ENCODE results near the gene IL1RAP. TPM values are rescaled to one million over a fixed set of nuclear protein-coding genes. Genes with fewer than 3 reads are reported as not detected.

Gene IL1RAP
- polyA plus RNA-seq, 1 donor, result 9.7 TPM

DNA sequence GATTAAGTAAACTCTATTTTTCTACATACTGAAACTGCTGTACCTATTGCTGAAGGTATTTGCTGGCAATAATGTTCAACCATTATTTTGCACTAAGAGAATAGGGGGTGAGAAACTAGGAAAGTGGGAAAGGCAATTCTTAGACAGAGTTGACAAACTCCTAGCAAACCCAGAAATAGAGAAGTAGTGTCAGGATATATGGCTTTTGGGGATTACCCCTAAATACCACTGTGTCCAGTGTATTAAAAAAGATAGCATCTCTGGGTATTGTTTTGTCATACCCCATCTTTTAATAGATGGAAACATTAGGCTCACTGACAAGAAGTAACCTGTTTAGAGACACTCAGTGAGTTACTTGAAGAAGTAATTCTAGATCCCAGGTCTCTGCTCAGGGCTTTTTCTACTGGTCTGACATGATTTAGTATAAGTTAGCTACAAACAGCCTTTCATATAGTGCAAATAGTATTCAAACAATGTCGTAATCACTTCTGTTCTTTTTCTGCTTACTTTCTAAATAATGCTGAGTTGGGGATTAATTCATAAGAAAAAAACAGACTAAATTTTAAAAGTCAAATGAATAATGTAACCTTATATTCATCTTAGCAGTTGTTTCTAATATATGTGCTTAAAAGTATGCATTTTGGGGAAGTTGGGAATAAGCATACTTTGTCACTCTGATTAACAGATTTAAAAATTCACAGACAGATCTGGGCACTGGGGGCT lies 107.2 kb downstream of the IL1RAP start:
- DNase-seq, result no peak
- Histone ChIP-seq H3K36me3 (ENCODE audit: control insufficient read depth, insufficient read depth, low read length) (peaks cover 2% of the 10 kb centered on the region), H3K27ac (ENCODE audit: low read length) (no peak overlapping the region), H3K9me3 (ENCODE audit: control insufficient read depth, low read depth, low read length) (no peaks in the 10 kb centered on the region), H3K4me3 (ENCODE audit: low read length) (no peak overlapping the region), H3K27me3 (ENCODE audit: control insufficient read depth, insufficient read depth, low read length) (no peaks in the 10 kb centered on the region), H3K4me1 (ENCODE audit: control insufficient read depth, insufficient read depth, low read length) (no peaks in the 10 kb centered on the region)
- 100% methylated on average over 1 of the region's 1 CpG for whole genome bisulfite sequencing (ENCODE audit: insufficient coverage, low lambda C conversion rate)

DNA sequence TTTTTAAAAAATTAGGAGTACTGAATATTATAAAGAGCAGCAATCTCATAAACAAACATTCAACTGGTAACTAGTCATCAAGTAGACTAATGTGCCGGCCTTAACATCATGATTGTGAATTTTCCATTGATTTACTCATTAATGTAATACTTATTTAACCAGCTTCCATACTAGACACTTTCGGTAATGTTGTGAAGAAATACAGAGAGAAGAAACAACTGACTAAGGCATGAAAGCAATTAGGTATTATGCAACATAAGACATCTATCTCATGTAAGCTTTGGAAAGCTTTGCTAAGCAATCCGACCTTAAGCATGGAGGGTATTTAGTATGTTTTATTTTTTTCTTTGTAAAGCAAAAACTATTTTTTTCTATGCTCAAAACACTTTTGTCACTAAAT lies 108.0 kb downstream of the IL1RAP start:
- no peak for DNase-seq
- Histone ChIP-seq H3K9me3 (ENCODE audit: control insufficient read depth, low read depth, low read length) (no peaks in the 10 kb centered on the region), H3K4me3 (ENCODE audit: low read length) (no peak overlapping the region), H3K4me1 (ENCODE audit: control insufficient read depth, insufficient read depth, low read length) (no peaks in the 10 kb centered on the region), H3K27me3 (ENCODE audit: control insufficient read depth, insufficient read depth, low read length) (no peaks in the 10 kb centered on the region), H3K27ac (ENCODE audit: low read length) (no peak overlapping the region), H3K36me3 (ENCODE audit: control insufficient read depth, insufficient read depth, low read length) (peaks cover 2% of the 10 kb centered on the region)
- WGBS (ENCODE audit: insufficient coverage, low lambda C conversion rate), result 70% methylated on average over 2 of the region's 3 CpGs

GRCh38 chr3:190624282-190624681 lies 110.4 kb downstream of the IL1RAP start:
- H3K27ac ChIP-seq (ENCODE audit: low read length), result no peak overlapping the region
- 93% methylated on average over 2 of the region's 5 CpGs for WGBS (ENCODE audit: insufficient coverage, low lambda C conversion rate)
- DNase-seq, result no peak
- no peak overlapping the region for H3K4me3 ChIP-seq (ENCODE audit: low read length)
- H3K9me3 ChIP-seq (ENCODE audit: control insufficient read depth, low read depth, low read length), result no peaks in the 10 kb centered on the region
- no peaks in the 10 kb centered on the region for H3K4me1 ChIP-seq (ENCODE audit: control insufficient read depth, insufficient read depth, low read length)
- peaks cover 2% of the 10 kb centered on the region for H3K36me3 ChIP-seq (ENCODE audit: control insufficient read depth, insufficient read depth, low read length)
- no peaks in the 10 kb centered on the region for H3K27me3 ChIP-seq (ENCODE audit: control insufficient read depth, insufficient read depth, low read length)

DNA sequence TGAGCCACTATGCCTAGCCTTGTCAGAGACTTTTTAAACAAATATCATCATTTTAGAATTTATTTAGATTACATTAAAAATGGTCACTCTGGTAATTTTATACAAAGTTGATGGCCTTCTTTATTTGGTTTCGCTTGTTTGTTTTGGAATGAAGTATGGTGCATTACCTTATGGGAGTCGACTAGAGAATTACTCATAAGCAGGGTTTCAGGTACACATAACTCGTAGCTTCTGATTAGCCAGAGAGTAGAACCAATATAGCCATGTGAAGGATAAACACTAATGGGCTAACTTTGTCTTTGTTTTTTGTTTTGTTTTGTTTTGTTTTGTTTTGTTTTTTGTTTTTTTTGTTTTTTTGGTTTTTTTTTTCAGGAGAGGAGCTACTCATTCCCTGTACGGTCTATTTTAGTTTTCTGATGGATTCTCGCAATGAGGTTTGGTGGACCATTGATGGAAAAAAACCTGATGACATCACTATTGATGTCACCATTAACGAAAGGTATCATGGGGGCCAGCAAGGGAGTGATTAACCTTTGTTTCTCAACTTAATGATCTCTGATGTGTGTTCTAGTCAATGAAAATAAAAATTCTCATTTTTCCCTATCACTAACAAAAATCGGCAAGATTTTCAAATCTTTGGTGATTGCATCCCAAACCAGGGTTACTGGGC lies 113.2 kb downstream of the IL1RAP start:
- Histone ChIP-seq H3K9me3 (ENCODE audit: control insufficient read depth, low read depth, low read length) (no peaks in the 10 kb centered on the region), H3K27me3 (ENCODE audit: control insufficient read depth, insufficient read depth, low read length) (no peaks in the 10 kb centered on the region), H3K27ac (ENCODE audit: low read length) (no peak overlapping the region), H3K4me1 (ENCODE audit: control insufficient read depth, insufficient read depth, low read length) (no peaks in the 10 kb centered on the region), H3K36me3 (ENCODE audit: control insufficient read depth, insufficient read depth, low read length) (peaks cover 2% of the 10 kb centered on the region), H3K4me3 (ENCODE audit: low read length) (no peak overlapping the region)
- DNase-seq, result no peak
- WGBS (ENCODE audit: insufficient coverage, low lambda C conversion rate), result 95% methylated on average over 4 of the region's 7 CpGs

DNA sequence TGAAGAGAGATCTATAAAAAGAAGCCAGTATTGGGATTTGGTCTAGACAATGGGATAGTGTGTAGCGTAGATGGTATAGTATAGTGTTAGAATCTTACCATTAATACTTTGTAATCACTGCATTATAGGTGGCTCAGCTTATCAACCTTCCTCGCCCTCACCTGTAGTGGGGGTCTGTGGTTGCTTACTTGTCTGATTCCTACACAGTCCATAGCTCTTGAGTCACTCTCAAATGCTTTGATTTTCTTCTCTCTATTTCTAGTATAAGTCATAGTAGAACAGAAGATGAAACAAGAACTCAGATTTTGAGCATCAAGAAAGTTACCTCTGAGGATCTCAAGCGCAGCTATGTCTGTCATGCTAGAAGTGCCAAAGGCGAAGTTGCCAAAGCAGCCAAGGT lies 115.2 kb downstream of the IL1RAP start:
- no peaks in the 10 kb centered on the region for H3K36me3 ChIP-seq (ENCODE audit: control insufficient read depth, insufficient read depth, low read length)
- H3K4me1 ChIP-seq (ENCODE audit: control insufficient read depth, insufficient read depth, low read length), result no peaks in the 10 kb centered on the region
- DNase-seq, result no peak
- no peak overlapping the region for H3K27ac ChIP-seq (ENCODE audit: low read length)
- H3K4me3 ChIP-seq (ENCODE audit: low read length), result no peak overlapping the region
- H3K9me3 ChIP-seq (ENCODE audit: control insufficient read depth, low read depth, low read length), result no peaks in the 10 kb centered on the region
- H3K27me3 ChIP-seq (ENCODE audit: control insufficient read depth, insufficient read depth, low read length), result no peaks in the 10 kb centered on the region
- 92% methylated on average over 2 of the region's 4 CpGs for WGBS (ENCODE audit: insufficient coverage, low lambda C conversion rate)

DNA sequence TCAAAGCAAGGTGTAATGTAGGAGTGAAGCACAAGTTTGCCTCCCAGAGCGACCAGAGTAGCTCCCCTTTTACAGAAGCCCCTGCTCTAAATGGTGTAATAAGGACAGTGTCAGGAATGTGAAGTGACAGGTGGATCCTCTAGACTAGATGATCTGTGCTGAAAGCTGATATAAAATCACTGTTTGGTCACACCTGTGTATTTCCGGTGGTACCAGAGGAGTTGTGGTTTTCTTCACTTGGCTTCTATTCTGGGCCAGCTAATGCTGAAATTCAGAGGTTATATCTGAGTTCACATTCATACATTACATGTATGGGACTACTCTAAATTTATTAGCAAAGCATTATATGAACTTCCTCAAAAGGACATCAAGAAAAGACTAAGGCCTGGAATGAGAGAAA lies 117.4 kb downstream of the IL1RAP start:
- no peaks in the 10 kb centered on the region for H3K9me3 ChIP-seq (ENCODE audit: control insufficient read depth, low read depth, low read length)
- DNase-seq, result no peak
- no peaks in the 10 kb centered on the region for H3K4me1 ChIP-seq (ENCODE audit: control insufficient read depth, insufficient read depth, low read length)
- no peaks in the 10 kb centered on the region for H3K36me3 ChIP-seq (ENCODE audit: control insufficient read depth, insufficient read depth, low read length)
- no peak overlapping the region for H3K27ac ChIP-seq (ENCODE audit: low read length)
- H3K4me3 ChIP-seq (ENCODE audit: low read length), result no peak overlapping the region
- no CpG with 5 or more reads among the region's 2 CpGs for WGBS (ENCODE audit: insufficient coverage, low lambda C conversion rate)
- no peaks in the 10 kb centered on the region for H3K27me3 ChIP-seq (ENCODE audit: control insufficient read depth, insufficient read depth, low read length)

DNA sequence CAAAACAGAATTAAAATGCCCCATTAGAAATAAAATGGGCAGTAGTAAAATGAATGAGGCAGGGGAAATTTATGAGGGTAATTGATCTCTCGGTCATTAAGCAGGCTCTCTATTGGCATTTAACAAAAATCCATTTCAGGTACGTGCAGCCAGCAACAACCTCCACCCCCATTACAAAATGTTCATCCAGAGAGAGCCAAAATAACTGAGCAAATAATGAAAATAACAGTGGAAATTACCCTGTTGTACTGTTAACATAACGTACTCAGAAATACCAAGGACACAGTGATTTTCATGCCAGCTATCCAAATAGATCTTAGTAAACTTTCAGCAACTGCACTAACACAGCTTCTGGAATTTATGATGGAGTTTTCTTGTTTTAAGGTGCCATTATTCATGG lies 127.7 kb downstream of the IL1RAP start:
- no peak overlapping the region for H3K27ac ChIP-seq (ENCODE audit: low read length)
- no peaks in the 10 kb centered on the region for H3K27me3 ChIP-seq (ENCODE audit: control insufficient read depth, insufficient read depth, low read length)
- DNase-seq, result no peak
- no peak overlapping the region for H3K4me3 ChIP-seq (ENCODE audit: low read length)
- no peaks in the 10 kb centered on the region for H3K36me3 ChIP-seq (ENCODE audit: control insufficient read depth, insufficient read depth, low read length)
- no peaks in the 10 kb centered on the region for H3K9me3 ChIP-seq (ENCODE audit: control insufficient read depth, low read depth, low read length)
- no peaks in the 10 kb centered on the region for H3K4me1 ChIP-seq (ENCODE audit: control insufficient read depth, insufficient read depth, low read length)
- WGBS (ENCODE audit: insufficient coverage, low lambda C conversion rate), result no CpG with 5 or more reads among the region's 3 CpGs

DNA sequence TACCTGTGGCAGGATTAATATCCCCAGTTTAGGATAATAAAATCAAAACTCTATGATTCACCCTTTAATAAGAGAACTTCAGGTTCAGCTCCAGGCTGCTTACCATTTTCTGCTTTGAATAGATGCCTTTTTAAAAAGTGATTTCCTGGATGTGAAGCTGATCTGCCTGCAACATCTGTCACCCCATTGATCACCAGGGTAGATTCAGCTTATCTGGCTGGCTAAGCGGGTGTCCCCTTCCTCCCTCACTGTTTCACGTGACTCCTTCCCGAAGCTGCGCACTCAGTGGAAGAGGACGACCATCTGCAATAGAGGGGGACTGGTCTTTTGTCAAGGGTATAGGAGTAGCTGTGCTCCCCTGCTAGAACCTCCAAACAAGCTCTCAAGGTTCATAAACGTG lies 128.1 kb downstream of the IL1RAP start:
- no peaks in the 10 kb centered on the region for H3K4me1 ChIP-seq (ENCODE audit: control insufficient read depth, insufficient read depth, low read length)
- H3K27me3 ChIP-seq (ENCODE audit: control insufficient read depth, insufficient read depth, low read length), result no peaks in the 10 kb centered on the region
- no peak overlapping the region for H3K4me3 ChIP-seq (ENCODE audit: low read length)
- DNase-seq, result no peak
- H3K9me3 ChIP-seq (ENCODE audit: control insufficient read depth, low read depth, low read length), result no peaks in the 10 kb centered on the region
- no CpG with 5 or more reads among the region's 6 CpGs for WGBS (ENCODE audit: insufficient coverage, low lambda C conversion rate)
- no peaks in the 10 kb centered on the region for H3K36me3 ChIP-seq (ENCODE audit: control insufficient read depth, insufficient read depth, low read length)
- H3K27ac ChIP-seq (ENCODE audit: low read length), result no peak overlapping the region

DNA sequence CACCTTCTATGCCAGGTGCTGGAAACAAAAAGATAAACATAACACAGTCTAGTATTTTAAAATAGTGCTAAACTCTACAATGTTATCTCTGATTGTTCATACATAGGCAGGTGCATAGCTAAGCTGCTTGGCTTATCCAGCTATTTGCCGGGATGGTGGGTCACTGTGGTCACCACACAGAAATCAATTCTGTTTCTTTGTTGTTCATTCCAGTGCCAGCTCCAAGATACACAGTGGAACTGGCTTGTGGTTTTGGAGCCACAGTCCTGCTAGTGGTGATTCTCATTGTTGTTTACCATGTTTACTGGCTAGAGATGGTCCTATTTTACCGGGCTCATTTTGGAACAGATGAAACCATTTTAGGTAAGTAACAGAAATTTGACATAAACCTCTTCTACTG lies 130.2 kb downstream of the IL1RAP start:
- no peak for DNase-seq
- no peak overlapping the region for H3K27ac ChIP-seq (ENCODE audit: low read length)
- H3K27me3 ChIP-seq (ENCODE audit: control insufficient read depth, insufficient read depth, low read length), result no peaks in the 10 kb centered on the region
- no peaks in the 10 kb centered on the region for H3K9me3 ChIP-seq (ENCODE audit: control insufficient read depth, low read depth, low read length)
- no peaks in the 10 kb centered on the region for H3K4me1 ChIP-seq (ENCODE audit: control insufficient read depth, insufficient read depth, low read length)
- whole genome bisulfite sequencing (ENCODE audit: insufficient coverage, low lambda C conversion rate), result 80% methylated on average over 1 of the region's 2 CpGs
- no peak overlapping the region for H3K4me3 ChIP-seq (ENCODE audit: low read length)
- H3K36me3 ChIP-seq (ENCODE audit: control insufficient read depth, insufficient read depth, low read length), result peaks cover 4% of the 10 kb centered on the region

GRCh38 chr3:190644766-190645165 lies 130.9 kb downstream of the IL1RAP start:
- WGBS (ENCODE audit: insufficient coverage, low lambda C conversion rate), result 100% methylated on average over 1 of the region's 5 CpGs
- peaks cover 4% of the 10 kb centered on the region for H3K36me3 ChIP-seq (ENCODE audit: control insufficient read depth, insufficient read depth, low read length)
- no peak for DNase-seq

More at GRCh38 chr3:190644766-190645165, 130.9 kb downstream of the IL1RAP start:
- no peaks in the 10 kb centered on the region for H3K27me3 ChIP-seq (ENCODE audit: control insufficient read depth, insufficient read depth, low read length)
- no peaks in the 10 kb centered on the region for H3K9me3 ChIP-seq (ENCODE audit: control insufficient read depth, low read depth, low read length)
- H3K27ac ChIP-seq (ENCODE audit: low read length), result no peak overlapping the region
- no peak overlapping the region for H3K4me3 ChIP-seq (ENCODE audit: low read length)
- no peaks in the 10 kb centered on the region for H3K4me1 ChIP-seq (ENCODE audit: control insufficient read depth, insufficient read depth, low read length)

Data from large intestine (tissue), 3 donors.